HUES48 (cell line): ENCODE data around the gene MDH1.
A peak's percentile ranks its signal among the peaks of the same experiment; 100 is the strongest.
"Not testable (repeated sequence)": the region's sequence is repeated elsewhere in the genome, so short reads cannot be mapped to it uniquely, and the experiment has no call there.

Experiments
- H3K27ac ChIP-seq: one replicate; pipeline ENCODE4 v1.7.0; 2013; ENCODE audit warnings: low read depth, low read length, inconsistent platforms
- H3K27me3 ChIP-seq: 2 replicates; pipeline ENCODE4 v1.6.1; 2013; ENCODE audit warnings: mild to moderate bottlenecking, low read length; ENCODE audit not compliant: control insufficient read depth, insufficient read depth
- H3K36me3 ChIP-seq: 2 replicates; pipeline ENCODE4 v1.6.1; 2013; ENCODE audit warnings: low read length; ENCODE audit not compliant: control insufficient read depth, insufficient read depth
- H3K4me1 ChIP-seq: 2 replicates; pipeline ENCODE4 v1.6.1; 2013; ENCODE audit warnings: mild to moderate bottlenecking, low read length; ENCODE audit not compliant: control insufficient read depth, insufficient read depth
- H3K4me3 ChIP-seq: 2 replicates; pipeline ENCODE4 v1.5.1; 2013; ENCODE audit warnings: mild to moderate bottlenecking, low read depth, low read length
- H3K9ac ChIP-seq: 2 replicates; pipeline ENCODE4 v1.6.1; 2013; ENCODE audit warnings: mild to moderate bottlenecking, low read depth, low read length, moderate library complexity
- H3K9me3 ChIP-seq: 2 replicates; pipeline ENCODE4 v1.6.1; 2013; ENCODE audit warnings: low read length; ENCODE audit not compliant: control insufficient read depth, insufficient read depth

Gene MDH1

DNA sequence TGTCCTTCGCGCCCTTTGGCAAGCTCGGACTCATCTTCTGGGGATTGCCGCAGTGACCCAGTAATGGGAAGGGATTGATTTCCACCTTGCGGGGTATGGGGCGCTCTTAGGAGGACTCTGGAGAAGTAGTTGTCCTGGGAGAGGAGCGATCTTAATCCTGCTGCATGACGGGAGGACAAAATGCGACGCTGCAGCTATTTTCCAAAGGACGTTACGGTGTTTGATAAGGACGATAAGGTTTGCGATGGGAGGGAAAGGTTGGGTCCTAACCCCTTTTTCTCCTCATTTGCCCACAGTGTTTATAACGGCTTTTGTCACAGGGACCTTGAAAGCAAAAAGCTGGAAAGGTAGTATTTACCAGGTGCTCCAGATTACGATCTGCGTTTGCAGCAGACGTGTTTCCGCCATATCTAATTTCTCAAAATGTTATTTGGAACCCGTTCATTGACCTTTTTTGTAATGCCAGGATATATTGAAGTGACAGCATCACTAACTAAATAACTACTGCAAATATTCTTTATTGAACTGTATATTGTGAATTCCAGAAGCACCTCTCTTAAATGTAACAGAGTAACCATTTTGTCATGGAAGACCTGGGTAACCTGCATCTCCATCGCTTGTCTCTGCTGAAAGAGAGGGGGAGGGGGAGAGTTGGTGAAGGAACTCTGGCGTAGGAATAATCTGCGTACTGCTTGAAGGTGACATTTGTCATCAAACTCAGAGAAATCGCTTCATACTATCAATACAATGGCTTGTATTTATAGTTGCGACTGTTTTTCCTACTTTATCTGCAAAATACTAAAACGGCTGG lies 590 bp downstream of the MDH1 start:
- H3K9me3 ChIP-seq, result no peaks in the 10 kb centered on the region
- peak overlapping the region; percentile 91 for H3K4me3 ChIP-seq
- H3K4me1 ChIP-seq, result peaks cover 29% of the 10 kb centered on the region
- peak overlapping the region; percentile 83 for H3K9ac ChIP-seq
- H3K27me3 ChIP-seq, result no peaks in the 10 kb centered on the region
- peaks cover 40% of the 10 kb centered on the region for H3K36me3 ChIP-seq
- H3K27ac ChIP-seq, result peak overlapping the region; percentile 94

DNA sequence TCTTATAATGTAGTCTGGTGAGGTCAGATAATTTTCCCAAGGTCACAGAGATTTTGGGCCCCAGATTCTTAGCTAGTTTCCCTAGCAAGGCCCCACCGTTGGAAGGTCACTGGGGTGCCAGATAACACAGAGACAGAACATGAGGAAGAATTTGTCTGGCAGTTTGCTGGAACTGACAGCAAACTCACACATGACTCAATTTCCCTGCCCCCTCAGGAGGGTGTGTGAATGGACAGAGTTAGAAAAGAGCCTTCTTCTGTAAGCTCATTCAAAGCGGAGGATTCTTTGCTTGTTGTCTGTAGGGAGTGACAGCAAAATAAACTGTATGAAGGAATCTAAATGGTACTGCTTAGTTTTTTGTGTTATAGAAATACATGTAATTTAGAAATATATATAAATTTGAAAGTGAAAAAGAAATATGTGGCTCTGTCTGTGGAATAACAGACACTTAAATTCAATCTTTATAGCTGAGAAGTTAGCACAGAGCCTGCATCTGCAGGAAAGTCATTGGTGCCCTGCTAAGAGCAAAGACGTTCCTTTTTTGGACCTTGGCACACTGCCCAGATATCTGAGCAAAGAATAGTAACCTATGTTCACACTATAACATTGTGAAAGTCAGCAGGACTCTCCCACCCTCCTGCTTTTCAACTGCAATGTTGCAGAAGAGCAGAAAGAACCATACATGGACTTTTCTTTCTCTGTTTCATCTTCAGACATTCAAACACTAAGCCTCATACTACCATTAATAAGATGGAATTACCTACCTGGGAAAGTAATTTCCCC lies 2.1 kb downstream of the MDH1 start:
- H3K27ac ChIP-seq, result no peak overlapping the region
- no peaks in the 10 kb centered on the region for H3K27me3 ChIP-seq
- no peak overlapping the region; the same call in 1 of the 2 replicates for H3K9ac ChIP-seq
- H3K4me3 ChIP-seq, result peak overlapping the region; percentile 91
- H3K36me3 ChIP-seq, result peaks cover 55% of the 10 kb centered on the region
- H3K9me3 ChIP-seq, result no peaks in the 10 kb centered on the region
- H3K4me1 ChIP-seq, result peaks cover 29% of the 10 kb centered on the region

DNA sequence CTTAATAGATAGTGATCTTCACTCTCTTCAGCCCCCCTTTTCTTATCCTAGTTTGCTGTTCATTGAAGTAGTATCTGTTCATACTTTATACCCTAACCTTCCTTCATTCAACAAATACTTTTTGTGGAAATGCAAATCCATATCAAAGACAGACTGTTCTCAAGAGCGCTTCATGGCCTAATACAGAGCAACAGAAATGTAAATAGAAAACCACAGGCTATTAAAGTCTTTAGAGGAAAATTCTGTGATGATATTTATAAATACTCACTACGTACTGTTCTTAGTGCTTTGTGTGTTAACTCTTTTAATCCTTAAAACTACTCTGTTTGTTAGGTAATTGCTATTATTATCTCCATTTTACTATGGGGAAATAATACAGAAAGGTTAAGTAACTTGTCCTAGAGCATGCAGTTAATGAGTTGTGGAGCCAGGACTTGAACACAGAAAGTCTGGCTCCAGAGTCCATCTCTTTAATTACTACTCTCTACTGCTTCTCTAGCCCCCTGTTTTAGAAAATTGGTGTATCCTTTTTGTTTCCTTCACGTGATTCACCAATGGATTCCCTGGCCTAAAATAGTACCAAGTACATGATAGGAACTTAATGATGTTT lies 2.9 kb downstream of the MDH1 start:
- Histone ChIP-seq H3K27ac (no peak overlapping the region), H3K4me1 (peaks cover 24% of the 10 kb centered on the region), H3K36me3 (peaks cover 63% of the 10 kb centered on the region), H3K9ac (no peak overlapping the region), H3K9me3 (no peaks in the 10 kb centered on the region), H3K4me3 (no peak overlapping the region), H3K27me3 (no peaks in the 10 kb centered on the region)

DNA sequence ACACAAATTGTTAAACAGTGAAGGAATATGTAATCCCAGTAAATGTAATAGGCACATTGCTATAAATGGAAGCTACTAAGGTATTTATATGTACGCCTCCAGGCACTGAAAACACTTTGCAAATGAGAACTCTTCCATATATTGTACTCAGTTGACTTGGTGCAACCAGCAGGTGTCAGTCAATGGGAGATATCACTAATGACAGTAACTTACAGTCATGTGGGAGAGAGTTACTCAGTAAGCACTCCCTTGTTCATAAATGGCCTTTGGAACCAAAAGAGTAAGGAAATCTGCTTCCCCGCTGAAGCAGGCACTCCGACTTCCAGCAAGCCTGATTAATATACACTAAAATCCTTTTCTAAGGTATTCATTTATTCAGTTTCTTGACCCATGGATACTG lies 5.9 kb downstream of the MDH1 start:
- Histone ChIP-seq H3K9ac (no peak overlapping the region), H3K4me1 (peaks cover 23% of the 10 kb centered on the region), H3K27ac (no peak overlapping the region), H3K27me3 (no peaks in the 10 kb centered on the region), H3K9me3 (no peaks in the 10 kb centered on the region), H3K4me3 (no peak overlapping the region), H3K36me3 (peaks cover 88% of the 10 kb centered on the region)

DNA sequence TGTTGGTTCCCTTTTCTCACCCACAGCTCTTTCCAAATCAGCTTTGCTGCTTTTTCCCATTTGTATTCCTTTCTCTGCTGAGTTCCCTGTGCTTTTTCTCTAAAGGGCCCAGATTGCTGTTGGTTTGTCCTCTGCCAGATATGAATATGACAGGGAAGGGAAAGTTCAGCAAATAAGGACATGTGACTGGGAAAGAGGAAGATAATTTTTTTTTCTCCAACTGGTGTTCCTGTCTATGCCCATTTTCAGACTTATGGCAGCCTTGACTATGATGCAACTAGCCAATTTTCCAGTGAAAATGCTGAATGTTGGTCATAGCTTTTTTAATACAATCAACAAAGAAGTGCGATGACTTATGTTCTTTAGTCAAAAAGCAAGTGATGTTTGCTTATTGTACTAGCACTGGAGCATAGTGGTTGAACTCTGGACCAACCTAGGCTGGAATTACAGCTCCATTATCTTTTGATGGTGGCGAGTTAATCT lies 7.7 kb downstream of the MDH1 start:
- Histone ChIP-seq H3K27me3 (no peaks in the 10 kb centered on the region), H3K36me3 (peaks cover 92% of the 10 kb centered on the region)

DNA sequence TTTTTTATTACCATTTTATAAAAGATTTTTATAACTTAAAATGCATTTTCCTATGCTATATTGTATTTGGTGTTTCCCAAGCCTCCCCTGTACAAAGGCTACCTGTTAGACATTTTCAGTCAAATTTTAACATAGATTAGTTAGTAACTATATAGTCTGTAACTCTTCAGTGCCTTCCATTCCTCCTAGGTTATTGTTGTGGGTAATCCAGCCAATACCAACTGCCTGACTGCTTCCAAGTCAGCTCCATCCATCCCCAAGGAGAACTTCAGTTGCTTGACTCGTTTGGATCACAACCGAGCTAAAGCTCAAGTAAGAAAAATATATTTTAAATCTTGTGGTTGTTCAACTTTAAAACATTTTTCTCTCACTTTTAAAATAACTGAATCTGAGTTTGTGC lies 10.2 kb downstream of the MDH1 start:
- Histone ChIP-seq H3K9me3 (no peaks in the 10 kb centered on the region), H3K9ac (no peak overlapping the region), H3K4me1 (no peaks in the 10 kb centered on the region), H3K27ac (no peak overlapping the region), H3K4me3 (no peak overlapping the region), H3K27me3 (no peaks in the 10 kb centered on the region), H3K36me3 (peaks cover 93% of the 10 kb centered on the region)

More for the DNA sequence above, 7.7 kb downstream of the MDH1 start:
- Histone ChIP-seq H3K9ac (no peak overlapping the region), H3K9me3 (no peaks in the 10 kb centered on the region), H3K4me1 (peaks cover 6% of the 10 kb centered on the region), H3K27ac (no peak overlapping the region), H3K4me3 (no peak overlapping the region)

DNA sequence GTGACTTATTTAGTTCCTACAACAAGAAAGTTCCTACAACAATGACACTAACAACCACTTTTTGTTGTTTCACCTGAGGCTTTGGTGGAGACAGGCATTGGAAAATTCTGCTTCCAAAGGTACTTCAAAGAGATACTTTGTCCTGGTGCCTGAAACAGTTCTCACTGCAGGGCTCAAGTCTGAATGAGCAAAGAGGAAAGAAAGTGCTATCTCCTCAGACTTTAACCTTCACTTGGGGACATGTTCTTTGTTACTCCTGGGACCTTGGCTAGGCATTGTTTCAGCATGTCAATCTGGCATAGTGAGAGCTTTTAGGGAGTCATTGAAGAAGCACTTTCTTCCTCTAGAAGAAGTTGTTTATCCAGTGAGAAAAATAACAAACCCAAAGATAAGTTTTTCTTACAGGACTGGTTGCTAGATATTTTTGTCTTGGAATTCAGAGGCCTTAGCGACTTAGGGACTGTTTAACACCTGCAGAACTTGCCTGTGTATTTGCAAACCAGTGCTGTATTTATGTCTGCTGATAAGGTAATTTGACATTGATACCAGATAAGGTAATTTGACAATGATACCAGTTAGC lies 12.2 kb downstream of the MDH1 start:
- Histone ChIP-seq H3K4me3 (no peak overlapping the region), H3K27ac (peak overlapping the region; percentile 39), H3K4me1 (no peaks in the 10 kb centered on the region), H3K36me3 (peaks cover 93% of the 10 kb centered on the region), H3K9ac (no peak overlapping the region), H3K9me3 (no peaks in the 10 kb centered on the region), H3K27me3 (no peaks in the 10 kb centered on the region)

DNA sequence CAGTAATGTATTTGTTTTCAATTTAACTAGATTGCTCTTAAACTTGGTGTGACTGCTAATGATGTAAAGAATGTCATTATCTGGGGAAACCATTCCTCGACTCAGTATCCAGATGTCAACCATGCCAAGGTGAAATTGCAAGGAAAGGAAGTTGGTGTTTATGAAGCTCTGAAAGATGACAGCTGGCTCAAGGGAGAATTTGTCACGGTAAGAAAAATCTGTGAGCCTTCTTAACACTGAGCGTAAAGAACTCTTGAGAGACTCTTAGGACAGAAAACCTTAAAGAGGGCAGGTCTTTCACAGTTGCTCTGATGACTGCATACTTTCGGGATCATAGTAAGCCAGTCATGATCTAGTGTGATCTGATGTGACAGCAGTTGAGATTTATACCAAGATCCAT lies 15.9 kb downstream of the MDH1 start:
- peaks cover 86% of the 10 kb centered on the region for H3K36me3 ChIP-seq

DNA sequence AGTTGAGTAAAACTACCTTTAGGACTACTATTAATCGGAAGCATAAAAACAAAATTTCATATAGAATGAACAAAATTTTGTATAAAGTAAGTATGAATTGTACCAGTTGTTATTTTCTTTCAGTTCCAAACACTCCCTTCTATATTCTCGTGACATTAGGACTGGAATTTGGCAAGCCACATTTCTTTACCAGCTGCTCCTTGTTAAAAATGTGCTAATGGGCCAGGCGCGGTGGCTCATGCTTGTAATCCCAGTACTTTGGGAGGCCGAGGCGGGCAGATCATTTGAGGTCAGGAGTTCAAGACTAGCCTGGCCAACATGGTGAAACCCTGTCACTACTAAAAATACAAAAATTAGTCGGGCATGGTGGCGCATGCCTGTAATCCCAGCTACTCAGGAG lies 20.1 kb downstream of the MDH1 start:
- not testable (repeated sequence) for H3K27me3 ChIP-seq, H3K27ac ChIP-seq, H3K9me3 ChIP-seq, H3K4me3 ChIP-seq, H3K9ac ChIP-seq
- Histone ChIP-seq H3K4me1 (peaks cover 17% of the 10 kb centered on the region), H3K36me3 (peaks cover 46% of the 10 kb centered on the region)

More for the DNA sequence above, 15.9 kb downstream of the MDH1 start:
- Histone ChIP-seq H3K9ac (no peak overlapping the region), H3K4me3 (no peak overlapping the region), H3K27me3 (no peaks in the 10 kb centered on the region), H3K9me3 (no peaks in the 10 kb centered on the region), H3K4me1 (no peaks in the 10 kb centered on the region), H3K27ac (no peak overlapping the region)

DNA sequence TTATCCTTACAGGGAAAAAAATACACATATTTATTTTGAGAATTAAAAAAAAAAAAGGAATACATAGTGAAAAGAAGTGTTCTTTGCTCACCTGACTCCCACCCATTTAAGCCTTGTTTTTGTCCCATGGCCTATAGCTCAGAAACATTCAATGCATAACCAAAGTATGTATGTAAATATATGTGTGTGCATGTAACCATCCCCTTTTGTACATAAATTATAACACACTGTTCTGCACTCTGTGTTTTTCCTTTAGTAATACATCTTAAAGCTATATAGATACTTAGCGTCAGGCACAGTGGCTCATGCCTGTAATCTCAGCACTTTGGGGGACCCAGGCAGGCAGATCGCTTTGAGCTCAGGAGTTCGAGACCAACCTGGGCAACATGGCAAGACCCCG lies 21.8 kb downstream of the MDH1 start:
- H3K9me3 ChIP-seq, result no peaks in the 10 kb centered on the region; the same call in 1 of the 2 replicates
- H3K27me3 ChIP-seq, result no peaks in the 10 kb centered on the region
- H3K9ac ChIP-seq, result no peak overlapping the region
- no peak overlapping the region for H3K27ac ChIP-seq
- no peak overlapping the region for H3K4me3 ChIP-seq
- H3K36me3 ChIP-seq, result peaks cover 29% of the 10 kb centered on the region
- H3K4me1 ChIP-seq, result peaks cover 32% of the 10 kb centered on the region
